Activated CD4-positive, alpha-beta T cell treated with anti-CD3 and anti-CD28 coated beads, Interleukin-2, amount 50 U/mL, for 1 hour (primary cell): ENCODE measurements around the gene ACER1.
"Not testable (repeated sequence)": the region's sequence is repeated elsewhere in the genome, so short reads cannot be mapped to it uniquely, and the experiment has no call there.

Source experiments
- DNase-seq: peaks from one replicate; pipeline ENCODE4 v3.0.0-alpha.2; 2020

ACER1 gene

DNA sequence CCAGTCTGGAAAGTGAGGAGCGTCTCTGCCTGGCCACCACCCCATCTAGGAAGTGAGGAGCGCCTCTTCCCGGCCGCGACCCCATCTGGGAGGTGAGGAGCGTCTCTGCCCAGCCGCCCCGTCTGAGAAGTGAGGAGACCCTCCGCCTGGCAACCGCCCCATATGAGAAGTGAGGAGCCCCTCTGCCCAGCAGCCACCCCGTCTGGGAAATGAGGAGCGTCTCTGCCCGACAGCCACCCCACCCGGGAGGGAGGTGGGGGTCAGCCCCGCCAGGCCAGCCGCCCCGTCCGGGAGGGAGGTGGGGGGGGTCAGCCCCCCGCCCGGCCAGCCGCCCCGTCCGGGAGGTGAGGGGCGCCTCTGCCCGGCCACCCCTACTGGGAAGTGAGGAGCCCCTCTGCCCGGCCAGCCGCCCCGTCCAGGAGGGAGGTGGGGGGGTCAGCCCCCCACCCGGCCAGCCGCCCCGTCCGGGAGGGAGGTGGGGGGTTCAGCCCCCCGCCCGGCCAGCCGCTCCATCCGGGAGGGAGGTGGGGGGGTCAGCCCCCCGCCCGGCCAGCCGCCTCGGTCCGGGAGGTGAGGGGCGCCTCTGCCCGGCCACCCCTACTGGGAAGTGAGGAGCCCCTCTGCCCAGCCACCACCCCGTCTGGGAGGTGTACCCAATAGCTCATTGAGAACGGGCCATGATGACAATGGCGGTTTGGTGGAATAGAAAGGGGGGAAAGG lies 22.1 kb upstream of the ACER1 start:
- DNase-seq, result not testable (repeated sequence)

DNA sequence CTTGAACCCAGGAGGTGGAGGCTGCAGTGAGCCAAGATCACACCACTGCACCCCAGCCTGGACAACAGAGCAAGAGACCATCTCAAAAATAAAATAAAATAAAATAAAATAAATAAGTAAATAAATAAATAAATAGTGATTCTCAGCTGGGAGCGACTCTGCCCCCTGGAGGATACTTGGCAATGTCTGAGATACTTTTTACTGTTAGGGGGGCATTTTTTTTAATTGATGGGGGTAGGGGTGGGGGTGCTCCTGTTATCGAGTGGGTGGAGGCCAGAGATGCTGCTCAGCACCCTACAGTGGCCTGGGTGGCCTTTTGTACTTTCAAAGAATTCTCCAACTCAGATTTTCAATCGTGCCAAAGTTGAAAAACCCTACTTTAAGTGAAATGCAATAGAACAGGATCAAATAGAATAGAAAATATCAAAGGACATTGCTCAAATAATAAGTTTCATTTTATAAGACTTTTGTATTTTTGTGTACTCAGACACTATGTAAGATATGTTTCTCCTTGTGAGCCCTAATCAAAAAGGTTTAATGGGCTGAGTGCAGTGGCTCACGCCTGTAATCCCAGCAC lies 20.8 kb upstream of the ACER1 start:
- no peak for DNase-seq

DNA sequence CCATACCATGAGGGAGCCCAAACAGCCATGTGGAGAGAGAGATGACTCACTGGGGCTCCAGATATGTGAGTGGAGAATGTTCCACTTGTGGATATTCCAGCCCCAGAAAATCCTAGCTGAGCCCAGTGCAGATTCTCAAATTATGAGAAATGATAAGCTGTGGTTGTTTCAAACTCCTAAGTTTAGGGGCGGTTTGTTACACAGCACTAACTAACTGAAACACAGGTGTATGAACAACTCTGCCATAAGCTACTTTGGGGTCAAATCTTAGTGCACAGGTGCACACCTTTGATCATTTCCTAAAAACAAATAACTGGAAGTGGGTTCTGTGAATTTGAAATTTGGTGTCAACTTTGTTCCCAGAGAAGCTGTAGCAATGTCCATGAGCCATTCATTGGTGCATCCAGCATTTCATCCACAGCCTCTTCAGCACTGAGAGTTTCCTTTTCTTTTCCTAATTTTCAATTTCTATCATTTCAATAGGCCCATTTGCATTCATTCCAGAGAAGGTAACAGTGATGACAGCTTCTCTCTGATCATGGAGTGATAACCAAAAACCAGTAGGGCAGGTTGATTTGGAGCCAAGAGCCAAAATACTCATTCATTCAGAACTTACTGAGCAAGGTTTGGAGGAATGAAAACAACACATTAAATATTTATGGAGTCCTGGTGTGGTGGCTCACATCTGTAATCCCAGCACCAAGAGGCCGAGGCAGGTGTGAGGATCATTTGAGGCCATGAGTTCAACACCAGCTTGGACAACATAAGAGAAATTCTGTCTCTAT lies 19.2 kb upstream of the ACER1 start:
- no peak for DNase-seq

DNA sequence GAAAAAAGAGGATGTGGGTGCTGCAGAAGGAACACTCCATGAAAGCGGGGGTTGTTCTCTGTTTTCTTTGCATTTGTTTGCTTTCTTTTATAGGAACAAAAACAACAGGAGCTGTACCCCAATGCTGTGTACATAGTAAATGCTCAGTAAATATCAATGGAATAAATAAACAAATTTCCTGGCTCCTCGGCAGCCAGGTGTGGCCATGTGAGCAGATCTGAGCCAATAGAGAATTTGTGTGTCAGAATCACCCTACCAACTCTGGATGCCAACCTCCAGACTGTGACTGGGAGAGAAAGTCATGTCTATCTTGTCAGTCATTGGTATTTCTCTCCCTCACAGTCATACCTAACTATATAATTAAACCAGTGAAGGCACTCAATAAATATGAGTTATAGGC lies 17.3 kb upstream of the ACER1 start:
- DNase-seq, result no peak

DNA sequence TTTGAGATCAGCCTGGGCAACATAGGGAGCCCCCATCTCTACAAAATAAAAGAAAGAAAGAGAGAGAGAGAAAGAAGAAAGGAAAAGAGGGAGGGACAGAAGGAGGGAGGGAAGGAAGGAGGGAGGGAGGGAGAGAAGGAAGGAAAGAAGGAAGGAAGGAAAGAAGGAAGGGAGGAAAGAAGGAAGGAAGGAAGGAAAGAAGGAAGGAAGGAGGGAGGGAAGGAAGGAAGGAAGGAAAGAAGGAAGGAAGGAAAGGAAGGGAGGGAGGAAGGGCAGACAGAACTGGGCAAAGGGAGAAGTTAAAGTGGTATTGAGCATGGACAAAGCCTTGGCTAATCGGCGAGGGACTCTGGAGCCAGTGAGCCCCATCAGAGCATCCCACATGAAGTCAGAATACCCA lies 15.9 kb upstream of the ACER1 start:
- DNase-seq, result not testable (repeated sequence)

DNA sequence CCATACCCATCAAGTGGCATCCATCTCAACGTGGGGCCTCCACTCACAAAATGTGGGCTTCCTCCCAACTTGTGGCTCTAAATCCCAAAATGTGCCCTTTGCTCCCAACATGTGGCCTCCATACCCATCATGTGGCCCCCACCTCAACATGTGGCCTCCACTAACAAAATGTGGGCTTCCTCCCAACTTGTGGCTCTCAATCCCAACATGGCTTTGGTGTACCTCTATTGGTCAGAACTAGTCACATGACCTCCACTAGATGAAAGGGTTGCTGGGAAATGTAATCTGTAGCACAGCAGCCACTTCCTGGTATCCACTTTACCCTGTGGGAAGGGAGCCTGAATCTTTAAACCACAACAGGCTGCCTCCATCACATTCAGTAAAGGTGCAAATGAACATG lies 10.1 kb upstream of the ACER1 start:
- no peak for DNase-seq

DNA sequence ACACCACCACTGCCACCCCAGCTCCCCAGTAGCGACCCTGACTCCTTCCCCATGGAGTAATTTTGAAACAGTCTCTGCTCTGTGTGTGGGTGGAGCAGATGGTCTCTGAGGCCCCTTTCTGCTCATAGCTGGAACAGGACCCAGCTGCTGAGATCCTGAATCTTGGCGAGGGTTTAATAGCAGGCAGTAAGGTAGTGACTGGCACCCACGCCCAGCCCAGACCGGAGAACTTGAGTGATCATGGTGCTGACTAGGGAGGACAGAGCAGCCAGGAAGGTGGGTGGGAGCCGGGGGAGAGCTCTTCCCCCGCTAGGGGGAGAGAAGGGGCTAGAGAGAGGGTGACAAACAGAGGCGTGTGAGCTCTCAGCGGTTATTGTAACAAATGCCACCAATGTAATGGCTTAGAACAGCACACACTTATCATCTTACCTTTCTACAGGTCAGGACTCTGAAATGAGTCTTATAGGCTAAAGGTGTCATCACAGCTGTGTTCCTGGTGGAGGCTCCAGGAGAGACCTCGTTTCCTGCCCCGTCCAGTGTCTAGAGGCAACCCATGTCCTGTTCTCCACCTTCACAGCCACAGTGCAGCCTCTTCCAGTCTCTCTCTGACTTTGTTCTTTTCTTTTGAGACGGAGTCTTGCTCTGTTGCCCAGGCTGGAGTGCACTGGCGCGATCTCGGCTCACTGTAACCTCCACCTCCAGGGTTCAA lies 7.2 kb upstream of the ACER1 start:
- DNase-seq, result no peak

DNA sequence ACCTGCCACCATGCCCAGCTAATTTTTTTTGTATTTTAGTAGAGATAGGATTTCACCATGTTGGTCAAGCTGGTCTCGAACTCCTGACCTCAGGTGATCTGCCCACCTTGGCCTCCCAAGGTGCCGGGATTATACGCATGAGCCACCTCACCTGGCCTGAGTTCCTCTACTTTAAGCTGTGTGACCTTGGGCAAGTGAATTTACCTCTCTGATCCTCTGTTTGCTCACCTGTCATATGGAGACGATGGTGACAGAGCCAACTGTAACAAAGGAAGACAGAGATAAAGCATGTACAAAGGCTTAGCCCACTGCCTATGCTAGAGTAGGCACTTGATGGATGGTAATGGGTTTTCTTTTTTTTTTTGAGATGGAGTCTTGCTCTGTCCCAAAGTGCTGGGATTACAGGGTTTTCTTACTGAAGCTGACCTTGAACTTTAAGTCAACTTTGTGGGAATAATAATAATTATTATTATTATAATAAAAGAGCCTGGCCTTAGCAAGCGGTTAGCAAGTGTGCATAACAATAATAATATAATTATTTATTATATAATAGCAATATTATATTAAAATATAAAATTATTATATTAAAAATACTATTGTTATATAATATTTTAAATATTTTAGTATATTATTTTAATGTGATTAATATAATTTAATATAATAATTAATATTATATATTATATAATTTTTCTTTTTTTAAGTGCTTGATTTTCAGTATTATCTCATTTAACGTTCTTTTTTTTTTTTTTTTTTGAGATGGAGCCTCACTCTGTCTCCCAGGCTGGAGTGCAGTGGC lies 1.3 kb upstream of the ACER1 start:
- DNase-seq, result no peak

DNA sequence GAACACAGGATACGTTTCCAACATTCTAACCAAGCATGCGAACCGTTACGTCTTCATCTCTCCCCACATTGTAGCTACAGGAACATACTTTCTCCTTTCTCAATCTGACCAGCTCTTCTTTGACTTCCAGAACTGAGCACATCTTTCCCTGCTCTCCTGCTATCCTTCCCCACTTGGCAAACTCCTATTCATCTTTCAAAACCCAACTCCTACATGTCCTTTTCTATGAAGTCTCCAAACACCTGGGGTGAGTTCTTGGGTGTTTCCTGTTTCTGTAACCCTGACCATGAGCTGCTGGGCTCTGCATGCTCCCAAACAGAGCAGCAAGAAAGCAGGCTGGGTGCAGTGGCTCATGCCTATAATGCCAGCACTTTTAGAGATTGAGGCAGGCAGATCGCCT lies 6.6 kb downstream of the ACER1 start:
- DNase-seq, result no peak

DNA sequence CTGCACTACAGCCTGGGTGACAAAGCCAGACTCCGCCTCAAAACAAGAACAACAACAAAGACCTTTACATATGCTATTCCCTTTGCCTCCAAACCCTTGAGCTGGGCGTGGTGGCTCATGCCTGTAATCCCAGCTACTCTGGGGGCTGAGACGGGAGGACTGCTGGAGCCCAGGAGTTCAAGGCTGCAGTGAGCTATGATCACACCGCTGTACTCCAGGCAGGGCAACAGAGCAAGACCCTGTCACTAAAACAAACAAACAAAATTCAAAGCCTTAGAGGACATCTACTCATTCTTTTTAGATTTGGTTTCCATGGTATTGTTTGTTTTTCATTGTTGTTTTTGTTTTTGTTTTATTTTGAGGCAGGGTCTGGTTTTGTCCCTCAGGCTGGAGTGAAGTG lies 7.8 kb downstream of the ACER1 start:
- no peak for DNase-seq

DNA sequence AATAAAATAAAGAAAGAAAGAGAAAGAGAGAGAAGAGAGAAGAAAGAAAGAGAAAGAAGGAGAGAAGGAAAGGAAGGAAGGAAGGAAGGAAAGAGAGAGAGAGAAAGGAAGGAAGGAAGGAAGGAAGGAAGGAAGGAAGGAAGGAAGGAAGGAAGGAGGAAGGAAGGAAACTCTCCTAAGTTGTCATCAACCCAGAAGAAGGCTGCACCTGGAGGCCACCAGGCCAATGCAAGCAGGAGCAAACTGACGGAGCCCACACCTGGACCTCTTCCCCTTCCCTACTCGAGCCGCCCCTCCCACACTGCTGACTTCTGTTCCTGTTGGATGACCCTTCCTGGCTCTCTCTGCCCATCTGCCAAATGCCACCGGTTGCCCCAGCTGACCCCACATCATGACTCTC lies 8.7 kb downstream of the ACER1 start:
- DNase-seq, result no peak

DNA sequence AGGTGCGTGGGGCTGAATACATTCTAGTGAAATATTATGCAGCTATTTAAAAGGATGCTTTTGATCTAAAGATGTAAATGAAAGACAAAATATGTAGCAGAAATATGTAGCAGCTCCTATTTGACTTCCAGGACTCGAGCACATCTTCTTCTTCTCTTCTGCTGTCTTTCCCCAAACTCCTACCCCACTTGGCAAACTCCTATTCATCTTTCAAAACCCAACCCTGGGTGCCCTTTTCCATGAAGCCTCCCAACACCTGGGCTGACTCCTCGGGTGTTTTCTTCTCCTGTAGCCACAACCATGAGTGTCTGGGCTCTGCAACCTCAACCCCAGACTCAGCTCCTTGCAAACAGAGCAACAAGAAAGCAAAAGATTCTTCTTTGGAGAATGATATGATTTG lies 11.1 kb downstream of the ACER1 start:
- no peak for DNase-seq

DNA sequence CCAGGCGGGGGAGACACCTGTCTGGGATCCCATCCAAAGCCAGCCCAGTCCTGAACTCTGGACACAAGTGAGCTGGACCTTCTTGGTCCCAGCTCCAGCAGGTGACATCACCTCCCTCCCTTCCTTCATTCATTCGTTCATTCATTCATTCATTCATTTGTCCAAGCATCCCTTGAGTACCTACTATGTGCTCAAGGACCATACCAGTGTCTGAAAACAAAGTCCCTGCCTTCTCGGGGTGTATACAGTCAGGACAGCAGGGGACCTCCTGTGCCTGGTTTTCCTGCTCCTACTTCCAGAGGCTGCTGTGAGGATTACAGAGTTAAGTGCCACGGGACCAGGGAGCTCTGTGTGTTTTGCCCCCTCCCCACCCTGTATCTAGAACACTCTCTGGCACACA lies 14.0 kb downstream of the ACER1 start:
- no peak for DNase-seq

DNA sequence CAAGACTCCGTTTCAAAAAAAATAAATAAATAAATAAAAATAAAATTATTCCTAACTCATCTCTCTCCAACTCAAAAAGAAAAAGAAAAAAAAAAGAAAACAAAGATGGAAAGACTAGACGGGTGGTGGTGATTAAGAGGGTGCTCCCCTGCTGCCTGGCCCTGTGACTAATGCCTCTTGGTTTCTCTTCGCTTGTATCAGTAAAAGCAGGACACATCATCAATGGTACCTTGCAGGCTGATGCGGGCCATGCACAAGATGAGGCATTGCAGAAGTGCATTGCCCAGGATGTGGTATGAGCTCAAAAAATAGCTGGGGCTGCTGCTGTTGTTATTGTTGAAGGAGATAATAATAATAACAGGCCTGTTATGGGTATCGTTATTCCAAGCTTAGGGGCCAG lies 14.6 kb downstream of the ACER1 start:
- DNase-seq, result no peak

DNA sequence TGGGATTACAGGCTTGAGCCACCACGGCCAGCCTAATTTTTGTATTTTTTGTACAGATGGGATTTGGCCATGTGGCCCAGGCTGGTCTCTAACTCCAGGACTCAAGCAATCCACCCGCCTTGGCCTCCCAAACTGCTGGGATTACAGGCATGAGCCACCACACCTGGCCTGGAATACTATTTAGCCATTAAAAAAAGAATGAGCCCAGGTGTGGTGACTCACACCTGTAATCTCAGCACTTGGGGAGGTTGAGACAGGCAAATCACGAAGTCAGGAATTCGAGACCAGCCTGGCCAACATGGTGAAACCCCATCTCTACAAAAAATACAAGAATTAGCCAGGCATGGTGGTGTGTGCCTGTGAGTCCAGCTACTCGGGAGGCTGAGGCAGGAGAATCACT lies 17.8 kb downstream of the ACER1 start:
- not testable (repeated sequence) for DNase-seq

DNA sequence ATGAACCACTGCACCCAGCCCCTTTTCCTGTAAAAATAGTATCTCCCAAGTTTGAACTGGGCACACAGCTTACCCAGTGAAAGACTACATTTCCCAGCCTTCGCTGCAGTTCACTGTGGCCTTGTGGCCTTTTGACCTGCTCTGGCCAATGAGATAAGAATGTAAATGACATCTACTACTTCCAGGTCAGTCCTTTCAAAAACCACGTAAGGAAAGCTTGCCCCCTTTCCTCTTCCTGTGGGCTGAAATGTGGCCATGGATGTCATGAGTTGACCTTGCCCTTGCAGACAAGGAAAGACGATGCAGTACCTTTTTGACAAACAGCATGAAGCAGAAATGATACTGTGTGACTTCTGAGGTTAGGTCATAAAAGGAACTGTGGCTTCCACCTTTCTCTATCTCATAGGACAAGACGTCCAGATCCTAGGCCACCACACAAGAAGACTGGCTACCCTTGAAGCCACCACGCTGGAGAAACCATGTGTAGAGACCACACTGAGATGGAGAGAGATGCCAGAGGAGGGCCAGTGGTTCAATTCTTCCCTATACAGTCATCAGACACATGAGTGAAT lies 19.9 kb downstream of the ACER1 start:
- no peak for DNase-seq

DNA sequence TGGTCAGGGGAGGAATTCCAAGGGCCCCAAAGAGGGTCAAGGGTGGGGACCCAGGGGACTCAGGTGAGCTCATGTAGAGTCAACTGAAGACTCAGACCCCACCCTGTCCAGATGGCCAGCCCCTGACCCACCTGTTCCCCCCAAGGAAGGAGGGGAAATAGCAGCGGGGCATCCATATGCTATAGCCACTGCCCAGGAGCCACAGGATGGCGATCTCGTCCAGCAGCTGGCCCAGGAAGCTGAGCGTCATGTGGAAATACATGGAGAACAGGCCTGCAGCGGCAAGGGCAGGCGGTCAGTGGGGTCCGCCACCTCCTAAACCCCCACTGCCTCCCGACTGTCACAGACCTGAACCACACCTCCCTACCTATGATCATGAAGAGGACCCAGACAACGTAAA lies 21.4 kb downstream of the ACER1 start:
- no peak for DNase-seq

DNA sequence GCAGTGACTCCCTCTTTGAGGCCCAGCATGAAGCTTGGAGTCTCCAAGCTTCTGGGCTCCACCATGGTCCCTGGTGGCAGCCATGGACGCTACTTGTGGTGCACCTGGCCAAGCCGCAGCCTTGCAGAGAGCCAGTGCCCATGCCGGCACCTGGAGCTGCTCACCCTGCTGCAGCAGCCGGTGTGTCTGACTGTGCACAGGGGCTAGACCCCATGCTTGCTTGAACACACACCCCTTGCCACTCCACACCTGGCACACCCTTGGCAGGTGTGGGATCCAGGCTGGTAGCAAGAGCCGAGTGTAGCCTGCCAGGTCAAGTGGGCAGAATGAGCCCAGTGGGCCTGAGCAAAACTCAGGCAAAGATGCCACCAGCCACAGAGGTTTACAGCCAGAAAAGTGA lies 35.0 kb downstream of the ACER1 start:
- no peak for DNase-seq

DNA sequence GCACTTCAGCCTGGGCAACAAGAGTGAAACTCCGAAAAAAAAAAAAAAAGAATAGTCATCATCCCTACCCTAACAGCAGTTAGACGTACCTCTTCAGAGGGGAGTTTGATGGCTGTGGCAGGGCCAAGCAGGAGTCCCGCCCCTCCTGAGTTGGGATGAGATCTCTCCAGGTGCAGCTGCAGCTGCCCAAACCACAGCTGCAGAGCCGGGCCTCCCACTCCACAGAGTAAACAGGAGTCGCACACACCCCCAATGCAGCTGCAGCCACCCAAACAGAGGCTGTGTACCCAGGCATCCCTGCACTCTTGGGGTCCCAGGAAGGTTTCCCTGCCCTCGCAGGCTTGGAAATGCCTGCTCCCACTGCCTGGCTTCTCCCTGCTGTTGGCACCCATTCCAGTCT lies 36.2 kb downstream of the ACER1 start:
- DNase-seq, result no peak

DNA sequence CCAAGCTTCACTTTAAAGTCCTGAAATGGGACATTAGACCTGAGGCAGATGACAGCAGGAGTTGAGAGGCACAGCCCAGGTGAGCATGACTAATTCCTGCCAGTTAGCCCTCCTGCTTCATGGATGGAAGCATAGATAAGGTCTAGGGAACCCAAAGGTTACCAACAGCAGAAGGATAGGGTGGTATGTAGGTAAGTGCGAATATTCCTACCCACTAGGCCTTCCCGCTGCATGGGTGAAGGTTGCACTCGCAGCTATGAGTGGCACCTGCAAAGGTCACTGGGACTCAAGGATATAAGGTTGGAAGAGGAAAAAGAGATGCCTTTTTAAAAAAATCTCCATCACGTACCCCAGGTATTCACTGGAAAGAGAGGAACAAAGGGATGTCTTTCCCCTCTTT lies 41.4 kb downstream of the ACER1 start:
- DNase-seq, result no peak

DNA sequence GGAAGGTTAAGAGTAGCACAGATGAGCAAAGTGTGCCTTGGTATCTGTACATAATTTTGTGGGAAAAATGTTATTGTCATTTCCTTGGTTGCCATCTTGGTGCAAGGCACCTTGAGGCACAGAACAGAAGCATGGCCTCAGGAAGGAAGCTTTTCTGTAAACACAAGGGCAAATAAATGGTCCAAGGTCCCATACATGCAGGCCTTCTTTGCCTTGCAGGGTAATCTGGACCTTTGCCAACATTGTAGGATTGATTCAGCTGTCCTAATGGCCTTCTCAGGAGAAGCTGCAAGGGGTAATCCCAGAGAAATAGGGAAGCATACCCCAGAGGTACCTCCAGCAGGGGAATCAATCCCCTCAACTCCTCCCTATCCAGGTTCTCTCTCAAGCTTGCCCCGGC lies 44.7 kb downstream of the ACER1 start:
- DNase-seq, result no peak

DNA sequence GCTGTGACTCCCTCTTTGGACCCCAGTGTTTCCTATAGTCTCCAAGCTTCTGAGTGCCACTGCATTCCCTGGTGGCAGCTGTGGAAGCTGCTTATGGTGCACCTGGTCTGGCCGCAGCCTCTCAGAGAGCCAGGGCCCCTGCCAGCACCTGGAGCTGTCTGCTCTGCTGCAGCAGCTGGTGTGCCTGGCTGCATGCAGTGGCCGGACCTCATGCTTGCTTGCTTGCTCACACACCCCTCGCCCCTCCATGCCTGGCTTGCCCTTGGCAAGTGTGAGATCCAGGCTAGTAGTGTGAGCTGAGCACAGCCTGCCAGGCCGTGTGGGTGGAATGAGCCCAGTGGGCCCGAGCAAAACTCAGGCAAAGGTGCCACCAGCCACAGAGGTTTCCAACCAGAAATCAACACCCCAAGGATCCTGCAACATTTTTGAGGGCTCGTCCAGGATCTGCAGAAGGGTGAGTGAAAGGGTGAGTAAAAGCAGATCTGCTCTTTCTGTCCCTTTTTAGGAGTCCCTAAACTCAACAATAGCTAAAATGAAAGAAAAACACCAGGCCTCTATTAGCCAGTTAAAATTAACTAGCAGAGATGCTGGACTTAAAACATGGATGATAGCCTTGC lies 46.0 kb downstream of the ACER1 start:
- no peak for DNase-seq
